M059J (cell line): ENCODE data around the gene ABHD2. TPM values are rescaled to one million over a fixed set of nuclear protein-coding genes. Genes with fewer than 3 reads are reported as not detected.

Experiments
- DNase-seq: peaks from one replicate; pipeline ENCODE4 v3.0.0-alpha.2; 2012; ENCODE audit warnings: low read depth
- total RNA-seq: library from RNA; depleted of rRNA; stranded (reverse); fragments of >200 nt; shearing (Covaris generic); gene quantifications from 2 replicates; pipeline ENCODE4 v1.2.3, GENCODE V29; 2014

ABHD2 gene
- total RNA-seq, 1 experiment from 2014 or later, result 60.5 TPM

DNA sequence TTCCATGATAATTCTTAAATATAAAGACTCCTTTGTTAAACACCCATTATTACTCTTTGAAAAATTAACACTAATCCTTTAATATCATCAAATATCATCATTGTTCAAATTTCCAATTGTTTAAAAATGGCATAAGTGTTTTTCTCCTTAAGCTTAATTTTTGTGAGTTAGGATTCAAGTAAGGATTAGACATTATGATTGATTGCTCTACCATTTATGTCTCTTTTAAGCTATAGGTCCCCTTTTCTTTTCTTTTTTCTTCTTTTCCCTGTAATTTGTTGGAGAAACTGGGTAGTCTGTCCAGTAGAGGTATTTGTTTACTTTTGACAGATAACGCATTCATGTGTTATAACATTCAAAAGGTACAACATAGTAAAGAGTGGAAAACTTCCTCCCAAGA, 9.1 kb downstream of the ABHD2 start:
- DNase-seq, result no peak

DNA sequence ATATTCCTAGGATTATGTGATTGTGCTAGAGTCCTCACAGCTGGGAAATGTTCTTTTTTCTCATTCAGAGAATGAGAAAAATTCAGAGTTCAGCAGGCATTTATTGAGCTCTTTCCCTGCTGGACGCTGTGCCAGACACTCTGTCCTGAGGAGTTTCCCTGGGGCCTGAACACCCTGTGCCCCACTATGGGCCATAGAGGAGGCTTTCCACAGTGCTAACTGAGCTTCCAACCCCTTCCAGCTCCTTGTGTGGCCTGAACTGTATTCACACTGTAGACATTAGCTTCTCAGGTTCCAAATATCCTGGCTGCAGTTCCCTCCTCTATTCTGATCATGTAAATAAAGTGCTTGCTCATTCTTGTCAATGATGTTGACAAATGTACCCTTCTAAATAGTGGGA, 10.0 kb downstream of the ABHD2 start:
- no peak for DNase-seq

DNA sequence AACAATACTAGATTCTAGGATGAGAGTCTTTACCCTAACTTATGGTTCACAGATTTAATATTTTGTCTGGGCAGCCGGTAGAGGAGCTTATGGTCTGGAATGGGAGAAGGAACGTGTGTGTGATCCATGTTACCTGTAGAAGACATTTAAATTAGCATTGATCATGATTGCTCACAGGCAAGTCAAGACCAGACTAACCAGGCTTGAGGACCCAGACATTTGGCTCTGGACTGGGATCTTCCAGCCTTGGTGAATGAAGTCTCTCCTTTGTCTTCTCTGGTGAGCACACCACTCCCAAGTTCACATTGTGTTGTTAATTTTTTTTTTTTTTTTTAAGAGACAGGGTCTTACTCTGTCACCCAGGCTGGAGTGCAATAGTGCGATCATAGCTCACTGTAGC, 11.7 kb downstream of the ABHD2 start:
- no peak for DNase-seq

DNA sequence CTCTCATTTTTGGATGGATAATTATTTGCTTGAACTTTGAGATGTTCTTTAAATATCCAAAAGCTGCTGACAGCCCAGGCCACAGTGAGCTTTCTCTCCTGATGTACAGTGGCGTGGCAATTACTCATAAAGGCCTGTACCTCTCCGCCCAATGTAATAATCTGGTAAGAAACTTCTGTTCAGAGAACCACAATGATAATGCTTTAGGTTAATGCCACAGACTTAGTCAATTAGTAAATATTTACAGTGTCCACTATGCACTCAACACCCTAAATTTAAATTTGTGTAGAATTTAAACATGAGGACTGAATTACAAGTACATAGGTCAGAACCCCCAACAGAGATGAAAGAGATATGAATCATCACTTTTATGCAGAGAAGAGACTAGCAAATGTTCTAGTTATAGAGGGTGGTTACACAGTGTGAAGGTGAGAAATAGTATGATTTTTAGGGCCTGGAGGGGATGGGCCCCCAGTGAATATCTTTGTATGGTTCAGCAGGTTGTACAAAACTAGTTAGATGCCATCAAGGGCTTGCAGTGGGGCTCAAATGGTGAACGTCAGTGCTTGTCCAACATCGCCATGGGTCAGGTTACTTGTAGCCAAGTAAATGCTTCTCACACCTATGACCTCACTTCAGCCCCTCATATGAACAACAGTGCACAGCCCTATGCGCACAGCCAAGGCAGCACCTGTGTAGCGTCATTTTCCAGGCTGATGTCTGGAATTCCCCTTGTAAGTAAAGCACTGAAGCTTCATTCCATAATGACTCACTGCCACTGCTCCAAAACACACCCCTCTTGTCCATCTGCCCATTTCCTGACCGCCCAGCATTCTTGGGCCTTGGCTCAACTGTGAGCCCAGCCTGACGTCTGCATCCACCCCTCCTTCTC, 13.3 kb downstream of the ABHD2 start:
- peak; percentile 98 for DNase-seq

DNA sequence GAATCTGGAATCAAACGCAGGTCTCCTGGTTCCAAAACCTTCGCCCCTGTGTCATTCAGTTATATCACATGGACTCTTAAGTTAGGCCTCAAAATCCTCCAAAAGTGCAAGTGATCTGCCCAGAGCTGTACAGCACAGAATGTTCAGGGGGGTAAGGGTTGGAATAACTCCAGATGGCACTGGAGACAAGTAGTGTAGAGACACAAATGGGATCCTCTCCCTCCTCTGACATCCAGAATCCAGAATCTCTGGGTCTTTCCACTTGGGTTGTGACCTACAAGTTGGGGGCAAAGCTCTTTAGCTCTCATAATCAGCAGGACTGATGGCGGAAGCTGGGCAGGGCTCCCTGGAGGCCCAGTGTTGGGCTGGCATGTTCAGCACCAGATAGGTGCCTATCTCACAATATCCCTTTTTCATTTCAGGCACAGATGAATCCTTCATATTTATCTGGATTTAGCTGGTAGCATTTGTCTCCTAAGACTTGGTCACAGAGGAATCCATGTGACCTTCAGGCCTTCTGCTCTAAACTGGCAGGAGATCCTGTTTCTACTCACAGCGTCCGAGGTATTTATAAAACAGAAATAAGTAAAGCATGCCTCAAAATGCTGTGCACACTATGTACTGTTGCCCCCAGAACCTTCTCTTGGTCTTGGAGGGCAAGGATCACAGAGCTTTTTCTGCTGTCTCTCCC, 15.4 kb downstream of the ABHD2 start:
- DNase-seq, result no peak

DNA sequence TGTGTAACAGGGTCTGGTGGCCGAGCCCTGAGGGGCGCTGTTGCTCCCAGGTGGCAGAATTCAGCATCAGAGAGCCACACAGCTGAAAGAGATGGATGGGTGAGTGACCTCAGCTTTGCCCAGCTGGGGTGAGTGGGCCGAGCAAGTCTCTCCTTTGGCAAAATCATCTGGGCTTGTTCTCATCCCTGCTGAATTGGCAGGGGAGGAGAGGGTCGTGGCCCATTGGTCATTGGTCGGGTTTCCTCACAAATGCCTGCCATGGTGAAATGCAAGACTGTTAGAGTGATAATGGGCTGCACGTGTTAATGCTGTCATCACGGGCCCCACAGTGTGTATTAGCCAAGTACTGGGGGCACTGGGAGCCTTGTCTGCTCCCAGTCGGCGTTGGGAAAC, 15.9 kb downstream of the ABHD2 start:
- peak; percentile 22 for DNase-seq

DNA sequence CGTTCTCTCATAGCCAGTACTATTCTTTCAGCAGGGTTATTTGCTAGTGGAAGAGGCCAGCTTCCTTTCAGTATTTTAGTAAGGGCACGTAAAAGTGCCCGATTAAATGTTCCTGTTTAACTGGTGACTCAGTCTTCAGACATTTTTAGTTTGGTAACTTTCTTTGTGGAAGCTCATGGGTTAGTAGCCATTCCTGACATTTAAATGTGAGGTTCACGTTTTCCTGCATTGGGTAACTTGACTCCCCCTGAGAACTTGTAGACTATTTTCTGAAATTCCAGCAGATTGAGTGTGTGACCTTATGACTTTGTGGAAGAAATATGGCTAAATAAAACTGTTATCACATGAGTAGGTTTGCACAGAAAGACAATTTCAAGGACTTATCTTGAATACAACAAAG, 16.9 kb downstream of the ABHD2 start:
- DNase-seq, result peak; percentile 97

DNA sequence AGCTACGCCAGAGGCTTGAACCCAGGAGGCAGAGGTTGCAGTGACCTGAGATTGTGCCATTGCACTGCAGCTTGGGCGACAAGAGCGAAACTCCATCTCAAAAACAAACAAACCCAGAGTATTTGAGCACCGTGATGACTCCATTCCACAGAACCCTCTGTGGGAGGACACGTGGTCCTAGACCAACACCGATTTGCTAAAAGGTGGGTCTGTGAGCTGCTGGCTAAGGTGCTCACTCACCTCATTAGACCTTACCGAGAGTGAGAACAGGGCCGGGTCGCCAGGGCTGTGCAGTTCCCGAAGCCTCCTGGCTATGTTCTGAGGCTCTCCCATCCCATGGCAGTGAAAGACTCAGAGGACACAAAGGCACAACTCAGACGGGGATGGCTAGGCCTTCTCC, 17.9 kb downstream of the ABHD2 start:
- no peak for DNase-seq

DNA sequence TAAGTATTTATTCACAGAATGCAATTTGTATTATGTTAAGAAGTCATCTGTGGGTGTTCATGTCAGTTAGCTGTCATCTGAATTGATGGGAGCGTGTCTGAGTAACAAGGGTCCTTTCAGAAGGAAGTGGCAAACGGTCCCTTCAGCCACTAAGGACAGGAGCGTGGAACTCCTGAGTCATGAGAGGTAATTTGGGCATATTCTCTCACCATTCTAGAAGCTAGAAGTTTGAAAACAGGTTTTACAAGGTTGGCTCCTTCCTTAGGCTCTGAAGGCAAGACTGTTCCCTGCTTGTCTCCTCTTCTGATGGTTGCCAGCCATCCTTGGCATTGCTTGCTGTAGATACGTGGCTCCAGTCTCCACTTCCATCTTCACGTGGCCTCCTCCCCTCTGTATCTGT, 19.7 kb downstream of the ABHD2 start:
- DNase-seq, result no peak

DNA sequence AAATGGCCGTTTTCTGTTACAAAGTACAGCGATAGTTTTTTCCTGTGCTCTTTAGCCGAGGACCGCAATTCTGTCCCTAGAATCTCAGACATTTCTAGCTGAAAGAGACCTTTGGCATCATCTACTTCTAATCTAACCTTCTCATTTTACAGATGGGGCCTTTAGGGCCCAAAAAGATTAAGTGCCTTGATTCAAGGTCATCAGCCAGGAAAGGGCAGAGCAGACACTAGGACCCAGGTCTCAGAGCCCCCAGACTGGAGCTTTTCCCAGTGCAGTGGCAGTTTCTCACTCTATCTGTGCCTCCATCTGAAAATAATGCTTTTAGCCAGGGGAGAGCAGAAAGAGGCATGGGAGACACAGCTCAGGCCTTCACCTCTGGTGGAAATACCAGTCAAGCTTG, 20.6 kb downstream of the ABHD2 start:
- no peak for DNase-seq

DNA sequence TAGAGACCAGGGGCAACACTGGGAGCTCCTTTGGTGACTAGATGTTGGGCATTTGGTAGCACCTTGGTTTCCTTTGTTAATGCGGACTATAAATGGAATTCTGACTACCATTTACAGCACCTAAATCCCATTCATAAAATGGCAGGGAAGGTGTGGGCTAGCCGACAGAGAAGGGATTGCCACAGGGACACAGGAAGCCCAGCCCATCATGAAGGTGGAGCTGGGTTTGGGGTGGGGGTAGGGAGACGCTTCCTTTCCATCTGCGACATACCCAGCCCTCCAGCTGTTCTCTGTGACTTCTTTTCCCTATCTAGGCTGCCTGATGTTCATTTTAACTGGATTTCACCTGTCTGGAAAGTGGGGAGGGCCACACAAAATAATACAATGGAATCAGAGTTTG, 21.0 kb downstream of the ABHD2 start:
- no peak for DNase-seq

DNA sequence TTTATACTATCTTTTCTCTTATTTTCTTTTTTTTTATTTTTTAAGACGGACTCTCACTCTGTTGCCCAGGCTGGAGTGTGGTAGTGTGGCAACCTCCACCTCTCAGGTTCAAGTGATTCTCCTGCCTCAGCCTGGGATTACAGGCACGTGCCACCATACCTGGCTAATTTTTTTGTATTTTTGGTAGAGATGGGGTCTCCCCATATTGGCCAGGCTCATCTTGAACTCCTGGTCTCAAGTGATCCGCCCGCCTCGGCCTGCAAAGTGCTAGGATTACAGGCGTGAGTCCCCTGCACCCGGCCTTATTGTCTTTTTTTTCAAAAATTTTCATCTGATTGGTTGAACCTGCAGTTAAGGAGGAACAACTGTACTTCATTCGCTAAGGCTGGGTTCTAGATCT, 21.8 kb downstream of the ABHD2 start:
- no peak for DNase-seq

DNA sequence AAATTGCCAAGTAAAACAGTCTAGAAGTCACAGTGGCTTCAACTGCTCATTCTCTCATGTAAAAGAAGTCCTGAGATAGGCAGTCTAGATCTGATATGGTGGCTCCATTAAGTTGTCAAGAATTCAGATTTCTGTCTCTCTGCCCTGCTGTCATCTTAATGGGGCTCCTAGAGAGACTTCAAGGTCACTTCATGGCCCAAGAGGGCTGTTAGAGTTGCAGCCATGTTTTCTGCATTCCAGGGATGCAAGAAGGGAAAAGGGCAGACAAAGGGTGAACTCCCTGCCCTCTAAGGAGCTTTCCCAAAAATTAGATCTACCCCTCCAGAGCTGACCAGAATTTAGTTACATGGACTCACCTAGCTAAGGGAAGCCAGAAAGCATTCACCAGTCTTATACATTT, 23.1 kb downstream of the ABHD2 start:
- DNase-seq, result no peak

DNA sequence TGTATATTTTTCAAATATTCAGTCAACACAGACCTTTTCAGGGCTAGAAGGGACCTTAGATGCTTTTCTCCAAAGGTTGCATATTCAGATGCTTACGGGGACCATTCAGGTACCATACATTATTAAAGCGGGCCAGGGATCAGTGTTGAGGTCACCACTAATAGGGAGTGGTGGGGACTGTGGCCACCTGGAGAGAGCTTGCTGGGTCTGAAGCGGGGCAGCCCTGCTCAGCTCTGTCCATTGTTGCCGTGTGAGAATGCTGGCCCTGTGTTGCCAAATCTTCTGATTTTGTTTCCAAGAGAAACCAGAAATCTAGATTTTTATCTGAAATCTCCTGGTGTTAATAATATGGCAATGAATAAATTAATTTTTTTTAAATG, 23.7 kb downstream of the ABHD2 start:
- DNase-seq, result no peak

DNA sequence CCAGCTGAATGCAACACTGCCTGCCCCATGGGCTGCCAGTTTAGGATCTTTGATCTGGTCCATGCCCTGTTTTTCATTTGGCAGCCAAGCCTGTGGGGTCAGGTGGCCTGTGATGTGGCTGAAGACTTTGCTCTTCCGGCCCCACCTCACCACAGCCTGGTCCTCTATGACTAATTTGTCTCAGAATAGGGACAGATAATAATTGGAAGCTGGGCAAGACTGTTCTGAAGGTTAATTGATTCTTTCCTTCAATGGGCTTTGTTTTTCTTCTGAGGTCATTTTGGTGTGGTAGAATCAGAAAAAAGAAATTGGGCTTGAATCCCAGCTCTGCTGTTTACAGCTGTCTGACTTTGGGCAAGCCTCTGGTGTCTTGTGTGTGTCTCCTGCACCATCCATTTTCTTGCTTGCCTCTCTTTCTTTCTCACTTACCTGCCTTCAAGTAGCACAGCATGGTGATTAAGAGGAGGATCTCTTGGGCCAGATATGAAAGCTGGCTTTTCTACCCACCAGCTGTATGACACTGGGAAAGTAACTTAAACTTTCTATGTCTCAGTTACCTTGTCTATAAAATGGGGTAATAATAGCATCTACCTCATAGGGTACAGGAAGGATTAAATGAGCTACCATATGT, 24.2 kb downstream of the ABHD2 start:
- DNase-seq, result peak; percentile 81

DNA sequence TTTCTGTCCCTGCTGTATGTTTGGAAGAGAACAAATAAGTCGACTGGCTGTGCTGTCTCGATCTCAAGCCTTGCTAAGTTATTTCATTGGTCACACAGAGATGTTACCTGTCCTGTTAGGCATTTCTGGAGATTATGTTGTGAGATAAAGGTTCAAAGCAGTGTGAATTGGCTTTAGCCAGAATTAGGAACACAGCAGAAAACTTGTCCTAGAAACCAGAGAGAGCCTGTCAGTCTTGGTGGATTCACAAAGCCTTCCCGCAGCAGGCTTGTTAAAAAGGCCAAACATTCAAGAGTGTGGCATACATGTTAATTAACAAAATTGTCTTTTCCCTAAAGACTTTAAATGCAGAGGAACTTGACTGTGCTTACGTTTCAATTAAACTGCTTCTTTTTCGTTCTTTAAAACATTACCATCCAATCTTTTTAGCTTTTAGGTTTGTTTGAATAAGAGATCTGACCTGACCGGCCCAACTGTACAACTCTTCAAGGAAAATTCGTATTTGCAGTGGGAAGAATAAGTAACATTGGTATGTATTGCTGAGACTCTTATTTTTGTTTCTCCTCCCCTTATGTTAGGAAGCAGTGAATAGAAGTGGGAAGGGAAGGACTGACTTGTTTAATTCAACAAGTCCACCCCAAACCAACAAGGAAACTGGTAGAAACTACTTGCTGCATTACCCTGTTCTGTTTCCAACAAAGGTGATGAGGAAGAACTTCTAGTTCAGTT, 25.2 kb downstream of the ABHD2 start:
- no peak for DNase-seq

DNA sequence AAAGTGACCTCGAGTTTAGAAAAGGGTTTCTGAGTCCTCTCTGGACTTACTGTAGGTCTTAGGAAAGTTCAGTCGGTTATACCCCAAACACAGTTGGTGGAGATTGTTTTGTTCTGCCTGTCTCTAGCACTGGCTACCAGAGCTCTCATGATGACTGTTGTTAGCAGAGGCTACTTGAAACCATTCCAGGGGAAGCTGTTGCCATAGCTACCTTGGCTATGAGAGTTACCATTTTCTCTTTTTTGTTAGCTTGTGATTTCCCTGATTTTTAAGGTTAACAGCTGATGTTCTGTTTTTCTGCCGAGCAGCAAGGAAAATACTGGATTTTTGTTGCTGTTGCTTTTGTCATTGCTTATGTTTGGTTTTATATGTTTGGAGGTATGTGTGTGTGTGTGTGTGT, 26.7 kb downstream of the ABHD2 start:
- peak; percentile 27 for DNase-seq

DNA sequence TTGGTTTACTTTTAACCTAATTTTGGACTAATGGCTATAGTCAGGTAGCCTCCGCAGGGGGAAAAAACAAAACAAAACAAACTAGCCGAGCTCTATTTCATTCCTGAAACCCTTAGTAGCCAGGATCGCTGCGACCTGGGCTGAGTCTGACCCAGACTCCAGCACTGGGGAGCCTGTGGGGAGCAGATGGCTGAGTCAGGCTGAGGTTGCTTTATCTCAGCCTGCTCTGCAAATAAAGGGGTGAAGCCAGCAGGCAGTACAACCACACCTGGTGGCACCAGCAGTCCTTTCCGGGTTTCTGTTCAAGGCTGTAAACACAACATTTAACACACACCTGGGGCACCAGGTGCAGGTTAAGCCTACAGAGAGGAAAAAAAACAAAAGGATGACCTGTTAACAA, 27.3 kb downstream of the ABHD2 start:
- no peak for DNase-seq

DNA sequence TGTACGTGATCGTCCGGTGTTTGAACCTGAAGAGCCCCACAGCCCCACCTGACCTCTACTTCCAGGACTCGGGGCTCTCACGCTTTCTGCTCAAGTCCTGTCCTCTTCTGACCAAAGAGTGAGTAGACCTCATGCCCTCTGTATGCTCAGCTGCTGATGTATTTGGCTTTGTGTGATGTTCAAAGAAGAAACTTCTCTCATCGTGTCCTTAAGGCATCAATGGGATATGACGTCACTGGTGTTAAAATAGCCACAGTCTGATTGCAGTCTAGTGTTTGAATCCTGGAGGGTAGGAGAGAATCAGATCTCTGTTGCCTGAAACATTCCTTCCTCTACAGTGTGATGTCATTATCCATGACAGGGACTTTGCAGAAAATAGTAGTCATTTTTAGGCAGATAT, 28.1 kb downstream of the ABHD2 start:
- no peak for DNase-seq

DNA sequence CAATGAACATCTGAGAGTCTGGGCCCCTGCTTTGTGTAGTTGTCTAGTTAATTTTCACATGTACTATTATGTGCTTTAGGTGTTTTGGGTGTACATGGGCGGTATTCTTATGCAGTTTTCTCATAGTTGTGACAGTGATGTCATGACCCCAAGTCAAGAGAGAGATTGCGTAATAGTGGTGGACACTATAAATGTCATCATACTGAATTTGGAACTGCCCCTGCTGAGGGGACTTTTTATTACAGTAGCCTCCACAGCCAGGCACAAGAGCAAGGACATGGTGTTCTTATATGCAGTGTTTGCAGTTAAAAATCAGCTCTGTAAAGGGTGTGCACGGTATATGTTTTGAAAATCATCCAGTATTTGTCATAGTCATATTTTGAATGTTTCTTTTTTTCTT, 29.5 kb downstream of the ABHD2 start:
- DNase-seq, result no peak

DNA sequence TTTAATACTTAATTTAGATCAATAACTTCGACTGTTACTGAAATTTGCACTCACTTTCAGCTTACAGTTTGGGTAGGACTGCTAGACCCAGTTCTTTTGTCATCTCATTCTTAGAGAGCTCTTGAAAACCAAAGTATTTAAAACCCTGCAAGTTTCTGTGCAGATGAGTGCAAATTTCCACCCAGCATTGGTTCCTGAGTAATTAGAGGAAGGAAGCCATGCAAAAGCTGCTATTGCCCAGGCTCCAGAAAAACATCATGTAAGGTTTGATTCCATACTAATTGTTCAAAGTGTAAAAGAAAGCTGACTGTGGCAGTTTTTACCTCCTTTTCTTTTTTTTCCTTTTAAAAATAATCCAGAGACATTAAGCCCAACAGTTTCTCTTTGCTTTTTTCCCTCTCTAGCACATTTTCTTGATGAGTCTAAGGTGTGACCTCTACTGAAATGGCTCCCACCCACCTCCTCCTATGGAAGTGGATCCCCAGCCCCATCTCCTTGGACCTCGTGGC, 30.3 kb downstream of the ABHD2 start:
- DNase-seq, result no peak
